CD4-positive, alpha-beta T cell (primary cell): Measurements from ENCODE around the gene RAMACL. TPM values are rescaled to one million over a fixed set of nuclear protein-coding genes. Genes with fewer than 3 reads are reported as not detected.
"Not testable (repeated sequence)": the region's sequence is repeated elsewhere in the genome, so short reads cannot be mapped to it uniquely, and the experiment has no call there.

Experiments used
- ATAC-seq: fragments of 200-7000 bp; cut with Tn5 transposase; one replicate; pipeline ENCODE4 v1.10.0; 2022; ENCODE audit warnings: mild to moderate bottlenecking; ENCODE audit not compliant: poor library complexity
- CTCF ChIA-PET: fragments of 350-600 bp; sonication (Branson Sonifier 250); formaldehyde crosslinking; loops from one replicate; lab custom pipeline; 2021; ENCODE audit warnings: antibody characterized with exemption, inconsistent platforms; lab: Charles Lee
- POLR2A ChIA-PET: fragments of 350-600 bp; sonication (Branson Sonifier 250); formaldehyde crosslinking; loops from one replicate; lab custom pipeline; 2021; ENCODE audit warnings: antibody characterized with exemption, inconsistent platforms; lab: Charles Lee
- DNase-seq, 14 experiments: peaks; one replicate each; pipeline ENCODE4 v3.0.0-alpha.2; 2013 to 2020; ENCODE audit warnings: mixed read lengths in 2 of 14
- H3K27ac ChIP-seq, 2 donors: one replicate each; pipeline versions ENCODE4 v1.5.1 to v1.7.0; 2013; ENCODE audit warnings: low read length in 2 of 2, low read depth in 1 of 2, mild to moderate bottlenecking in 1 of 2
- H3K27me3 ChIP-seq, 2 experiments: 1 replicate in 1 of 2; 2 replicates in 1 of 2; pipeline versions ENCODE4 v1.6.1 to v1.7.0; 2013; ENCODE audit warnings: low read length in 2 of 2, control low read depth in 1 of 2, mild to moderate bottlenecking in 1 of 2, moderate library complexity in 1 of 2; ENCODE audit not compliant: insufficient read depth in 2 of 2, control insufficient read depth in 1 of 2
- H3K36me3 ChIP-seq: one replicate; pipeline ENCODE4 v1.6.1; 2013; ENCODE audit warnings: low read length, control low read depth; ENCODE audit not compliant: insufficient read depth
- H3K4me1 ChIP-seq: one replicate; pipeline ENCODE4 v1.6.1; 2013; ENCODE audit warnings: low read length, control low read depth; ENCODE audit not compliant: insufficient read depth
- H3K4me3 ChIP-seq: one replicate; pipeline ENCODE4 v1.5.1; 2013; ENCODE audit warnings: mild to moderate bottlenecking, low read length, moderate library complexity
- H3K9me3 ChIP-seq, 2 experiments: 1 replicate in 1 of 2; 2 replicates in 1 of 2; pipeline versions ENCODE4 v1.6.1 to v1.7.0; 2013; ENCODE audit warnings: low read length in 2 of 2, mild to moderate bottlenecking in 2 of 2, control low read depth in 1 of 2, moderate library complexity in 1 of 2; ENCODE audit not compliant: control insufficient read depth in 1 of 2, insufficient read depth in 1 of 2
- H3K27ac Mint-ChIP-seq: one replicate; pipeline ENCODE4 v1.8.0; 2020; ENCODE audit warnings: mixed read lengths
- H3K27me3 Mint-ChIP-seq: one replicate; pipeline ENCODE4 v1.8.0; 2021; ENCODE audit warnings: mixed read lengths
- H3K36me3 Mint-ChIP-seq: one replicate; pipeline ENCODE4 v1.8.0; 2021; ENCODE audit warnings: low read depth, mixed read lengths
- H3K4me1 Mint-ChIP-seq: one replicate; pipeline ENCODE4 v1.8.0; 2021; ENCODE audit warnings: low read depth, mixed read lengths
- H3K4me3 Mint-ChIP-seq: one replicate; pipeline ENCODE4 v1.8.0; 2020; ENCODE audit warnings: mild to moderate bottlenecking, mixed read lengths
- H3K9me3 Mint-ChIP-seq: one replicate; pipeline ENCODE4 v1.8.0; 2020; ENCODE audit warnings: mixed read lengths
- intact Hi-C, 2 experiments: fragments of 100-400 bp; cut with DNase I in 1 of 2; cut with micrococcal nuclease in 1 of 2; formaldehyde crosslinking; loops; one replicate each; pipeline versions ENCODE4 v1.15.1 to v1.9.0; 2023 to 2025; cut with DNase I, micrococcal nuclease
- polyA plus RNA-seq, 2 donors: library from polyadenylated mRNA; unstranded; fragments of 120-200 nt; gene quantifications; one replicate each; pipeline ENCODE4 v1.2.1, GENCODE V29; 2013
- total RNA-seq, 174 experiments: library from RNA in 2 of 174; stranded (reverse) in 2 of 174; gene quantifications; one replicate each; pipeline ENCODE4 v1.2.3 and lab custom pipeline; 2021 to 2026
- TF ChIP-seq, protein P1 (sequence below): fragments of 200-600 bp; IDR thresholded peaks from one replicate; pipeline ENCODE4 v1.8.0; 2022; ENCODE audit warnings: antibody characterized with exemption, mild to moderate bottlenecking

The RAMACL gene
- under 1 TPM; 0.52 to 0.75 TPM for total RNA-seq
- polyA plus RNA-seq (2013, experiment 1 of 2) = 0.18 TPM
- 0.31 TPM for polyA plus RNA-seq (2013, experiment 2 of 2)
- 0 to 4.1 (median 0.36) reads per million in 172 experiments for total RNA-seq (lab: John Stamatoyannopoulos, UW)

- Histone ChIP-seq H3K36me3 (no peaks in the 10 kb centered on the region), H3K27me3 (no peaks in the 10 kb centered on the region), H3K4me3 (no peak within 1 kb of the TSS), H3K9me3 (no peaks in the 10 kb centered on the region), H3K27ac (no peak within 1 kb of the TSS), H3K4me1 (peaks cover 9% of the 10 kb centered on the region)
- no peak within 1 kb of the TSS for H3K27ac Mint-ChIP-seq
- CTCF ChIA-PET = no interaction called here
- H3K9me3 Mint-ChIP-seq = no peaks in the 10 kb centered on the region
- DNase-seq (peak in 10 of 14 experiments; percentile 16 to 73 (median 44)), ATAC-seq (peak; percentile 100)
- intact Hi-C loops = no loop called here
- peaks cover 20% of the 10 kb centered on the region for H3K4me1 Mint-ChIP-seq
- TF ChIP-seq, protein P1, sequence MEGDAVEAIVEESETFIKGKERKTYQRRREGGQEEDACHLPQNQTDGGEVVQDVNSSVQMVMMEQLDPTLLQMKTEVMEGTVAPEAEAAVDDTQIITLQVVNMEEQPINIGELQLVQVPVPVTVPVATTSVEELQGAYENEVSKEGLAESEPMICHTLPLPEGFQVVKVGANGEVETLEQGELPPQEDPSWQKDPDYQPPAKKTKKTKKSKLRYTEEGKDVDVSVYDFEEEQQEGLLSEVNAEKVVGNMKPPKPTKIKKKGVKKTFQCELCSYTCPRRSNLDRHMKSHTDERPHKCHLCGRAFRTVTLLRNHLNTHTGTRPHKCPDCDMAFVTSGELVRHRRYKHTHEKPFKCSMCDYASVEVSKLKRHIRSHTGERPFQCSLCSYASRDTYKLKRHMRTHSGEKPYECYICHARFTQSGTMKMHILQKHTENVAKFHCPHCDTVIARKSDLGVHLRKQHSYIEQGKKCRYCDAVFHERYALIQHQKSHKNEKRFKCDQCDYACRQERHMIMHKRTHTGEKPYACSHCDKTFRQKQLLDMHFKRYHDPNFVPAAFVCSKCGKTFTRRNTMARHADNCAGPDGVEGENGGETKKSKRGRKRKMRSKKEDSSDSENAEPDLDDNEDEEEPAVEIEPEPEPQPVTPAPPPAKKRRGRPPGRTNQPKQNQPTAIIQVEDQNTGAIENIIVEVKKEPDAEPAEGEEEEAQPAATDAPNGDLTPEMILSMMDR = no peak
- H3K27me3 Mint-ChIP-seq = no peaks in the 10 kb centered on the region
- no peak within 1 kb of the TSS for H3K4me3 Mint-ChIP-seq
- no peaks in the 10 kb centered on the region for H3K36me3 Mint-ChIP-seq
- POLR2A ChIA-PET = no interaction called here
These were observed at the start of gene RAMACL for GRCh38 chr6:166586424-166587156. RAMACL (minus strand) TSS chr6:166586678; CDS start chr6:166586477, 201 bp downstream.

GRCh38 chr6:166635013-166635970, 48.8 kb upstream of the RAMACL start:
- TF ChIP-seq, protein P1 = no peak
- H3K27ac Mint-ChIP-seq = no peak overlapping the region
- H3K27me3 Mint-ChIP-seq = peaks cover 58% of the 10 kb centered on the region
- intact Hi-C loops = no loop called here
- peaks cover 8% of the 10 kb centered on the region for H3K4me1 Mint-ChIP-seq
- ATAC-seq (no peak), DNase-seq (no peak)
- no peak overlapping the region for H3K4me3 Mint-ChIP-seq
- ChIA-PET CTCF (no interaction called here), POLR2A (no interaction called here)
- Histone ChIP-seq H3K27me3 (peaks cover 20 to 23% of the 10 kb centered on the region in 2 experiments), H3K4me1 (peaks cover 2% of the 10 kb centered on the region), H3K4me3 (no peak overlapping the region), H3K9me3 (no peaks in the 10 kb centered on the region), H3K36me3 (no peaks in the 10 kb centered on the region), H3K27ac (no peak overlapping the region)
- H3K9me3 Mint-ChIP-seq = no peaks in the 10 kb centered on the region
- no peaks in the 10 kb centered on the region for H3K36me3 Mint-ChIP-seq

DNA sequence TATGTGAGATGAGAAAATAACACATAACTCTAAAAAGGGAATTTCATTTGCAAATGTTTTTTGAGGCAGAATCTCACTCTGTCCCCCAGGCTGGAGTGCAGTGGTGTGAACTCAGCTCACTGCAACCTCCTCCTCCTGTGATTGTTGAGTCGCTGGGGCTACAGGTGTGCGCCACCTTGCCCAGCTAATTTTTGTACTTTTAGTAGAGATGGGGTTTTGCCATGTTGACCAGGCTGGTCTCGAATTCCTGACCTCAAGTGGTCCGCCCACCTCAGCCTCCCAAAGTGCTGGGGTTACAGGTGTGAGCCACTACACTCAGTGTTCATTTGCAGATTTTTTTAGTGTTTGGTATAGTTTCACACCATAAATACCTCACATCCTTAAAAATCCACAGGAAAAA, 48.1 kb upstream of the RAMACL start:
- H3K27me3 ChIP-seq = peaks cover 19 to 20% of the 10 kb centered on the region in 2 experiments
- H3K9me3 Mint-ChIP-seq, CTCF ChIA-PET, H3K4me3 ChIP-seq, H3K9me3 ChIP-seq, POLR2A ChIA-PET, H3K4me1 ChIP-seq, H3K4me3 Mint-ChIP-seq, H3K36me3 Mint-ChIP-seq, H3K4me1 Mint-ChIP-seq, H3K27ac ChIP-seq, H3K27ac Mint-ChIP-seq, DNase-seq, H3K36me3 ChIP-seq, intact Hi-C loops, ATAC-seq: not testable (repeated sequence)
- H3K27me3 Mint-ChIP-seq = peaks cover 56% of the 10 kb centered on the region
